ENCODE measurements around the gene ZNF143.

The ZNF143 gene

DNA sequence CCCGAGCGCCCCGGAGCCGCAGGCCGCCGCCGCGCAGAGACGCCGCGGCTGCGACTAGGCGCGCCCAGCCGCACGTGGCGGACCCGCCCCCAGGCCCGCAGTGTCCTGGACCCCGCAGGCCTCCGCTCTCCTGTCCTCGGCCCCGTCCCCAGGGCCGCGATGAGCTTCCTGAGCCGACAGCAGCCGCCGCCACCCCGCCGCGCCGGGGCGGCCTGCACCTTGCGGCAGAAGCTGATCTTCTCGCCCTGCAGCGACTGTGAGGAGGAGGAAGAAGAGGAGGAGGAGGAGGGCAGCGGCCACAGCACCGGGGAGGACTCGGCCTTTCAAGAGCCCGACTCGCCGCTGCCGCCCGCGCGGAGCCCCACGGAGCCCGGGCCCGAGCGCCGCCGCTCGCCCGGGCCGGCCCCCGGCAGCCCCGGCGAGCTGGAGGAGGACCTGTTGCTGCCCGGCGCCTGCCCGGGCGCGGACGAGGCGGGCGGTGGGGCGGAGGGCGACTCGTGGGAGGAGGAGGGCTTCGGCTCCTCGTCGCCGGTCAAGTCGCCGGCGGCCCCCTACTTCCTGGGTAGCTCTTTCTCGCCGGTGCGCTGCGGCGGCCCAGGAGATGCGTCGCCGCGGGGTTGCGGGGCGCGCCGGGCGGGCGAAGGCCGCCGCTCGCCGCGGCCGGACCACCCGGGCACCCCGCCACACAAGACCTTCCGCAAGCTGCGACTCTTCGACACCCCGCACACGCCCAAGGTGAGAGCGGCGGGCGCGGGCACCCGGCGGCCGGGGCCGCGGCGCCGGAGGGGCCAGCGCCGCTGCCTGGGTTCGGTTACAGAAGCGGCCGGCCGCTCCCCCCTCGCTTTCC is 113.2 kb downstream of the ZNF143 start:
- in situ Hi-C loops (cut with MboI; ENCODE audit: low sequenced_read_pairs) = no loop called here

DNA sequence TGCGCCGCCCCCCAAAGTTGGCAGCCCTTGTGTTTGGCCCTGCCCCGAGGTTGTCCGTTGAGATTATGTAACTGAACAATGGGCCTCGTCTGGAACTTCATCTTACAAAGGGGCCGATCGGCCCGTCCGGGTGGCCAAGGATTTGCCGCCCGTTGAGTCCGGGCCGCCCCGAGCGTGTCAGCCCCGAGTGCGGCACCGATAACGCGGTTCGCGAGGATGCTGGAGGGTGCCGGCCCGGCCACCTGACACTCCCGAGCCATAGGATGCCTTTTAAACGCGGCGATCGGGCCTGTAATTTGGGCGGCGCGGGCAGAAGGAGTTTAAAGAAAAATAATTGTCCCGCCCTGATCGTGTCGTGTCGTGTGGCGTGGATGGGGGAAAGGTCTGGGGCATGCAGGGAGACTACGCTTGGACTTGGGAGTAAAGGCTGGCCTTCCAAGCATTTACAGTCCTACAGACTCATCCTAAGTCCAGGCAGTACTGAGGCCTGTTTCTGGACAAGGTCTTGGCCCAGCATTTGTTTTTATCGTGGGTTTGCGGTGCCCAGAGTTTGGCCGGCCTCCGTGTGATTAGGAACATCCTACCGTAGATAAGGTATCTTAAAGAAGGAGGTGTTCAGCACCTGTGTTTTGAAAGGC is 113.9 kb downstream of the ZNF143 start:
- in situ Hi-C loops (cut with MboI; ENCODE audit: low sequenced_read_pairs) = no loop called here

DNA sequence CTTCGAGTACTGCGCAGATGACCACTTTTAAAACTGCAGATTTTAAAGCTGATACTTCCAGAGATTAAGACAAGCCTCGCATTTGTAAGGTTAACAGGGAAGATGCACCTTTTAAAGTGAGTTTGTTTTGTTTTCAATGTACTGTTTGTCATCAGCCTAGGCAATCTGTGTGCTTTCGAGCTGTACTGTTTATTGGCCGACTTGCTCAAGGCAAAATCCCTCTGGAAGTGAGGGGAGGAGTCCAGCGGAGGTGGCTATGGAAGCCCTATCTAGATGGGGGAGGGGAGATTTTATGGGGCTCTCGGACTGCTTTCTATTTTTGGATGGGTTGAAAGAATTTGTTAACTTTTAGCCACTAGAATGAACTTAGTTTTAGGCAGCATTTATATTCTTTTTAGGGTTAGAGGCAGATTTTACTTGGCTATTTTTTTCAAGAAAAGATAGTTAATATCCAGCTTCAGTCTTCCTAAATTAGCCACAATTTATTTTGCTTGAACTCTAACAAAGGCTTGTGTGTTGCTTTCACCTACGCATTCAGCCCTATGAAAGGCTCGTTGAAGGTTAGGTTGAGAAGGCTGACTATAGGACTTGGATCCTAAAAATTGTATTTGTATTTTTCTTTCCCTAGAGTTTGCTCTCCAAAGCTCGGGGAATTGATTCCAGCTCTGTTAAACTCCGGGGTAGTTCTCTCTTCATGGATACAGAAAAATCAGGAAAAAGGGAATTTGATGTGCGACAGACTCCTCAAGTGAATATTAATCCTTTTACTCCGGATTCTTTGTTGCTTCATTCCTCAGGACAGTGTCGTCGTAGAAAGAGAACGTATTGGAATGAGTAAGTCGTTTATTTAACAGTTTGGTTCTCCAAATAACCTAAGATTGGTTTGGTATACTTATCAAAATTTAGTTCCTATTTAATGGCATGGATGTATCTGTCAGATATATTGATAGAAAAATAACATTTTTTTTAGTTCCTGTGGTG is 114.7 kb downstream of the ZNF143 start:
- in situ Hi-C loops (cut with MboI; ENCODE audit: low sequenced_read_pairs) = no loop called here

DNA sequence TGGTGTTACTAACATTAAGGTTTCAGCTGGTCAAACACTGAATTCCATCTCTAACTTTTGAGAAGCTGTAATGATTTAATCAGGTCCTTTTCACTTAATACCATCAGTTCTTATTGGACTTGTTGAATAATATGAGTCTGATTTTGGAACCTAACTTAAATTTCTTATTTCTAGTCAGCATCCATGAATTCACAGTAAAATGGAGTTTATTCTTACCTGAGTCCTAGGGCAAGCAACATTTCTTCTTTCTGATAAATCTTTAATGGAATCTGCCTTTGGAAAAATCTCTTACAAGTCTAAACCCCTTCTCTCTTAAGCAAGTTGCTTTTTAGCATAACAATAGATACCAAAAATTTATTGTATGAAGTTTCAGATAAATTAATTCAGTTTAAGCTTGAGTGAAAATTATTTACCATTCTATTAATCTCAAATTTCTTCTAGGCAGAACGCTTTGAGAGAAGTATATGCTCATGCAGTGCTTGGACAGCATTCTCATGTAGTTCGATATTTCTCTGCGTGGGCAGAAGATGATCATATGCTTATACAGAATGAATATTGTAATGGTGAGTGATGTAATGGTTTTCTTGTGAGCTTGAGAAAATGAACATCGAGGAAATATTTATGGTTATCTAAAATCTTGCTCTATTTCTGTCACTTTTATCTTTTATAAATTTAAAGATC is 116.0 kb downstream of the ZNF143 start:
- in situ Hi-C loops (cut with MboI; ENCODE audit: low sequenced_read_pairs) = no loop called here

DNA sequence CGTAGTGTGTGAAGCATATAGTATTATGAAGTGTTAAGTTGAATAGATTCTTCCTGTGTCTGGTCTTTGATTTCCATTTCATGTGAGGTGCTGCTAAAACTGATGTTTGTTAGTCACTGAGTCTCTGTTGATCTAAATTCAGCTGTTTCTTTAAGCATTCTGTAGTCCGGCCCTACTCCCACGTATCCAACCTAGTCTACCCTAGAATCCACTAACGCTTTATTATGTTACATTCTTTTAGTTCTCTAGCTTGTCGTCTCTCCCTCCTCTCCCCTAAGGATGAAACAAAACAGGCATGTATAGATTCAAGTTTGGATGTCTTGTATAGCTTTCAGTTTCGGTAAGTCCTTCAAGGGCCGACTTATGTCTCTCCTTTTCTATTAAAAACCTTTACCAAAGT is 116.7 kb downstream of the ZNF143 start:
- in situ Hi-C loops (cut with MboI; ENCODE audit: low sequenced_read_pairs) = no loop called here

Measured in HL-60/S4 (cell line).